Panc1 (cell line): ENCODE data around the gene TRAF3IP1. TPM values are rescaled to one million over a fixed set of nuclear protein-coding genes. Genes with fewer than 3 reads are reported as not detected.

Experiments
- ATAC-seq: fragments of 200-7000 bp; cut with Tn5 transposase; 2 replicates; pipeline ENCODE4 v1.9.1; 2020; ENCODE audit warnings: mild to moderate bottlenecking, moderate library complexity
- BruUV-seq: library from RNA; stranded (reverse); fragments of 400-500 nt; replicated peaks from 2 replicates; lab custom pipeline; 2021; lab: Mats Ljungman, UMichigan
- CTCF ChIA-PET: fragments of 300-600 bp; sonication (Branson Sonifier 250); formaldehyde crosslinking; loops from one replicate; lab custom pipeline; 2022; ENCODE audit warnings: antibody characterized with exemption; lab: Charles Lee
- POLR2A ChIA-PET: fragments of 300-600 bp; sonication (Branson Sonifier 250); formaldehyde crosslinking; loops from one replicate; lab custom pipeline; 2022; ENCODE audit warnings: antibody characterized with exemption; lab: Charles Lee
- DNase-seq: peaks from one replicate; pipeline ENCODE4 v3.0.0-alpha.2; 2010; ENCODE audit warnings: low read depth, low spot score
- H3K27ac ChIP-seq: 2 replicates; pipeline ENCODE4 v1.5.1; 2011; ENCODE audit warnings: mild to moderate bottlenecking, low read length, inconsistent platforms
- H3K27me3 ChIP-seq: fragments of 200-500 bp; sonication (Bioruptor generic); 2 replicates; pipeline ENCODE4 v1.6.0; 2014; ENCODE audit warnings: low read length, inconsistent platforms; ENCODE audit not compliant: control insufficient read depth, insufficient read depth
- H3K36me3 ChIP-seq: fragments of 200-500 bp; sonication (Bioruptor generic); 2 replicates; pipeline ENCODE4 v1.5.1; 2014; ENCODE audit warnings: inconsistent platforms, mild to moderate bottlenecking, low read length, moderate library complexity; ENCODE audit not compliant: control insufficient read depth, insufficient read depth
- H3K4me1 ChIP-seq: 2 replicates; pipeline ENCODE4 v1.5.1; 2011; ENCODE audit warnings: inconsistent platforms, mild to moderate bottlenecking, low read length, moderate library complexity; ENCODE audit not compliant: control insufficient read depth, insufficient read depth
- H3K4me3 ChIP-seq, 2 experiments: 2 replicates each; pipeline ENCODE4 v1.5.1; 2011 to 2012; ENCODE audit warnings: low read depth in 2 of 2, low read length in 2 of 2, mild to moderate bottlenecking in 2 of 2, inconsistent platforms in 1 of 2, moderate library complexity in 1 of 2
- H3K9me3 ChIP-seq: fragments of 200-500 bp; sonication (Bioruptor generic); 2 replicates; pipeline ENCODE4 v1.5.1; 2014; ENCODE audit warnings: low read depth, mild to moderate bottlenecking, inconsistent platforms, low read length, moderate library complexity; ENCODE audit not compliant: control insufficient read depth, insufficient read depth
- POLR2AphosphoS5 ChIP-seq: IDR thresholded peaks from 2 replicates; pipeline ENCODE4 v1.6.1; 2012; ENCODE audit warnings: mild to moderate bottlenecking, low read depth, low read length, moderate library complexity
- SIN3A ChIP-seq: IDR thresholded peaks from 2 replicates; pipeline ENCODE4 v1.6.1; 2012; ENCODE audit warnings: low read depth, mild to moderate bottlenecking, low read length, moderate library complexity, borderline replicate concordance; ENCODE audit not compliant: insufficient read depth
- TCF7L2 ChIP-seq: IDR thresholded peaks from 2 replicates; pipeline ENCODE4 v1.6.1; 2011; ENCODE audit warnings: mild to moderate bottlenecking, low read depth, low read length, inconsistent platforms
- in situ Hi-C: cut with HindIII; loops from 2 replicates; pipeline ENCODE4 v1.10.0; 2016; ENCODE audit warnings: low sequenced_read_pairs, low pct_unique_long_range_greater_than_20kb
- intact Hi-C: fragments of 100-400 bp; cut with micrococcal nuclease; formaldehyde crosslinking; loops from one replicate; pipeline ENCODE4 v1.10.0; 2022; ENCODE audit not compliant: unreplicated experiment
- total RNA-seq: library from RNA; stranded (reverse); gene quantifications from one replicate; pipeline ENCODE4 v1.2.1, GENCODE V29; 2021; ENCODE audit not compliant: unreplicated experiment
- TF ChIP-seq, protein P1 (sequence below), 2 experiments: IDR thresholded peaks; 2 replicates each; pipeline ENCODE4 v1.6.1; 2011 to 2012; ENCODE audit warnings: low read depth in 2 of 2, control low read depth in 1 of 2, low read length in 1 of 2, mild to moderate bottlenecking in 1 of 2, moderate library complexity in 1 of 2; ENCODE audit not compliant: insufficient read depth in 1 of 2
- TF ChIP-seq, protein P2 (sequence below): fragments of 450-650 bp; IDR thresholded peaks from 2 replicates; pipeline ENCODE4 v1.5.1; 2017; ENCODE audit warnings: mild to moderate bottlenecking

TRAF3IP1 gene
- total RNA-seq, 1 experiment from 2014 or later = 23.4 TPM

DNA sequence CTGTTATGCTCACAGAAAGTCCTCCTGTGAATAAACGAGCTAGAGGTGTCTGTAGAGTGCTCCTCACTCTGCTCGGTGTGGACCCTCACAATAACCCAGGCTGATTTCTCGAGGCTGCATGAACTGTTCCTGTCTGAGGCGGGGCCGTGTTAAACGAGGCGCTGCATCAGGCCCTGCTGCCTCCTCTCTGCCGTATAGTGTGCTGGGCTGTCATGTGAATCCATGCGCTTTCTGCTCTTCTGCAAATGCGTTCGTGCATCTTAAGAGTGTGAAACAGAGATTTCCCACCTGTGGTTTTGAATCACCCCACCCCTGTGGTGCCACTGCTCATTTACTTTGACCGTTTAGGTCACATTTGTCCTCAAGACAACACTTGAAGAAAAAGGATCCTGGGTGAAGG lies 26.2 kb downstream of the TRAF3IP1 start:
- ATAC-seq (no peak), DNase-seq (no peak)
- in situ Hi-C loops = no loop called here
- H3K4me1 ChIP-seq = no peaks in the 10 kb centered on the region
- no peaks in the 10 kb centered on the region for H3K9me3 ChIP-seq
- ChIA-PET CTCF (interaction anchor here (0.6 kb wide), 1 partner anchor 73 kb away, joined by 6 read pairs; no protein-coding TSS in a partner anchor), POLR2A (no interaction called here)
- no TSS peak for BruUV-seq
- H3K36me3 ChIP-seq = peaks cover 3% of the 10 kb centered on the region; the same call in 1 of the 2 replicates
- no peak overlapping the region for H3K4me3 ChIP-seq
- no peaks in the 10 kb centered on the region for H3K27me3 ChIP-seq
- intact Hi-C loops = no loop called here
- no peak for TF ChIP-seq SIN3A
- TF ChIP-seq, protein P1, sequence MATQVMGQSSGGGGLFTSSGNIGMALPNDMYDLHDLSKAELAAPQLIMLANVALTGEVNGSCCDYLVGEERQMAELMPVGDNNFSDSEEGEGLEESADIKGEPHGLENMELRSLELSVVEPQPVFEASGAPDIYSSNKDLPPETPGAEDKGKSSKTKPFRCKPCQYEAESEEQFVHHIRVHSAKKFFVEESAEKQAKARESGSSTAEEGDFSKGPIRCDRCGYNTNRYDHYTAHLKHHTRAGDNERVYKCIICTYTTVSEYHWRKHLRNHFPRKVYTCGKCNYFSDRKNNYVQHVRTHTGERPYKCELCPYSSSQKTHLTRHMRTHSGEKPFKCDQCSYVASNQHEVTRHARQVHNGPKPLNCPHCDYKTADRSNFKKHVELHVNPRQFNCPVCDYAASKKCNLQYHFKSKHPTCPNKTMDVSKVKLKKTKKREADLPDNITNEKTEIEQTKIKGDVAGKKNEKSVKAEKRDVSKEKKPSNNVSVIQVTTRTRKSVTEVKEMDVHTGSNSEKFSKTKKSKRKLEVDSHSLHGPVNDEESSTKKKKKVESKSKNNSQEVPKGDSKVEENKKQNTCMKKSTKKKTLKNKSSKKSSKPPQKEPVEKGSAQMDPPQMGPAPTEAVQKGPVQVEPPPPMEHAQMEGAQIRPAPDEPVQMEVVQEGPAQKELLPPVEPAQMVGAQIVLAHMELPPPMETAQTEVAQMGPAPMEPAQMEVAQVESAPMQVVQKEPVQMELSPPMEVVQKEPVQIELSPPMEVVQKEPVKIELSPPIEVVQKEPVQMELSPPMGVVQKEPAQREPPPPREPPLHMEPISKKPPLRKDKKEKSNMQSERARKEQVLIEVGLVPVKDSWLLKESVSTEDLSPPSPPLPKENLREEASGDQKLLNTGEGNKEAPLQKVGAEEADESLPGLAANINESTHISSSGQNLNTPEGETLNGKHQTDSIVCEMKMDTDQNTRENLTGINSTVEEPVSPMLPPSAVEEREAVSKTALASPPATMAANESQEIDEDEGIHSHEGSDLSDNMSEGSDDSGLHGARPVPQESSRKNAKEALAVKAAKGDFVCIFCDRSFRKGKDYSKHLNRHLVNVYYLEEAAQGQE (IDR thresholded peaks at IDR 0.05; ENCODE audit: insufficient read depth in 1 of 2, low read depth in 2 of 2, low read length in 1 of 2) = no peak
- no peak for TF ChIP-seq POLR2AphosphoS5
- TF ChIP-seq, protein P2, sequence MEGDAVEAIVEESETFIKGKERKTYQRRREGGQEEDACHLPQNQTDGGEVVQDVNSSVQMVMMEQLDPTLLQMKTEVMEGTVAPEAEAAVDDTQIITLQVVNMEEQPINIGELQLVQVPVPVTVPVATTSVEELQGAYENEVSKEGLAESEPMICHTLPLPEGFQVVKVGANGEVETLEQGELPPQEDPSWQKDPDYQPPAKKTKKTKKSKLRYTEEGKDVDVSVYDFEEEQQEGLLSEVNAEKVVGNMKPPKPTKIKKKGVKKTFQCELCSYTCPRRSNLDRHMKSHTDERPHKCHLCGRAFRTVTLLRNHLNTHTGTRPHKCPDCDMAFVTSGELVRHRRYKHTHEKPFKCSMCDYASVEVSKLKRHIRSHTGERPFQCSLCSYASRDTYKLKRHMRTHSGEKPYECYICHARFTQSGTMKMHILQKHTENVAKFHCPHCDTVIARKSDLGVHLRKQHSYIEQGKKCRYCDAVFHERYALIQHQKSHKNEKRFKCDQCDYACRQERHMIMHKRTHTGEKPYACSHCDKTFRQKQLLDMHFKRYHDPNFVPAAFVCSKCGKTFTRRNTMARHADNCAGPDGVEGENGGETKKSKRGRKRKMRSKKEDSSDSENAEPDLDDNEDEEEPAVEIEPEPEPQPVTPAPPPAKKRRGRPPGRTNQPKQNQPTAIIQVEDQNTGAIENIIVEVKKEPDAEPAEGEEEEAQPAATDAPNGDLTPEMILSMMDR = no peak
- no peak for TF ChIP-seq TCF7L2
- no peak overlapping the region for H3K27ac ChIP-seq

DNA sequence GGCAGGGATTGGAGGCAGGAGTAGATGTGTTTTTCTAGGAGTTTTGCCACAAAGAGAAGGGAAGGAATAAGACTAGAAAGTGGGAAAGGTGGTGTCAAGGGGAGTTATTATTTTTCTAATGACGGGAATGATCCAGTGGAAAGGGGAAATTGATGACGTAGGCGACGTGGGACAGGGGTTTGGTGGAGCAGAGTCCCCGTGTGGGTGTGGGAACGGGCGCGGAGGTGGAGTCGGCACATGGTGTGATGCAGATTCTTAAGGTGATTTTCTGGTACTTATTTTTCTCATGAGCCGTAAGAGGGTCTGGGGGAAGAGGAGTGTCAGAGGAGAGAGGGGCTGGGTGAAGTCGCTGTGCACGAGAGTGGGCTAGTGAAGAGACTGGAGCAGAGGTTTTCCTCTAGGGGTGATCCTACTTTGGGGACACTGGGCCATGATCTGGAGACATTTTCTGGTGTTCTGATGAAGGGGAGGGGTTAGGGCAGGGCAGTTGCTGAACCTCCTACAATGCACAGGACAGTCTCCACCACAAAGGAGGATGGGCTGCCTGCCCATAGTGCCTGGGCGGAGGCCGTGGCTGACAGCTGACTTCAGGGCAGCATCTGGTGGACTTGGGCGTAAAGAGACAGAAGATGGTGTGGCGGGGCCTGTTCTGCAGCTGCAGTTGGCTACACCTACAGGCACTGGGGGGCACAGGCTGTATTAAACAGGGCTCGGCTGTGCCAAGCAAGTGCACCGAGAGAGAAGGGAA lies 30.0 kb downstream of the TRAF3IP1 start:
- Histone ChIP-seq H3K27me3 (no peaks in the 10 kb centered on the region), H3K4me3 (no peak overlapping the region), H3K36me3 (peaks cover 3% of the 10 kb centered on the region; the same call in 1 of the 2 replicates), H3K27ac (no peak overlapping the region), H3K9me3 (no peaks in the 10 kb centered on the region), H3K4me1 (no peaks in the 10 kb centered on the region)
- BruUV-seq = no TSS peak
- intact Hi-C loops (no loop called here), in situ Hi-C loops (no loop called here)
- TF ChIP-seq POLR2AphosphoS5 (no peak), TCF7L2 (no peak), SIN3A (no peak)
- TF ChIP-seq, protein P2 = no peak
- TF ChIP-seq, protein P1 (IDR thresholded peaks at IDR 0.05; ENCODE audit: insufficient read depth in 1 of 2, low read depth in 2 of 2, low read length in 1 of 2) = no peak
- POLR2A ChIA-PET = no interaction called here
- CTCF ChIA-PET = no interaction called here
- DNase-seq (no peak), ATAC-seq (no peak)
